Hematopoietic multipotent progenitor cell (in vitro differentiated cells): ENCODE measurements around the gene INTS1. TPM values are rescaled to one million over a fixed set of nuclear protein-coding genes. Genes with fewer than 3 reads are reported as not detected.
A peak's percentile ranks its signal among the peaks of the same experiment; 100 is the strongest.

Experiments
- DNase-seq, 3 donors: peaks; one replicate each; pipeline ENCODE4 v3.0.0-alpha.2; 2011 to 2015; ENCODE audit warnings: low read depth in 2 of 3, low spot score in 2 of 3
- total RNA-seq: library from RNA; depleted of rRNA; stranded (reverse); fragments of >200 nt; gene quantifications from one replicate; pipeline ENCODE4 v1.2.3, GENCODE V29; 2012

Gene INTS1
- total RNA-seq, 1 donor, result 61.4 TPM

GRCh38 chr7:1434891-1435670 is 69.1 kb downstream of the INTS1 start:
- no peak for DNase-seq

DNA sequence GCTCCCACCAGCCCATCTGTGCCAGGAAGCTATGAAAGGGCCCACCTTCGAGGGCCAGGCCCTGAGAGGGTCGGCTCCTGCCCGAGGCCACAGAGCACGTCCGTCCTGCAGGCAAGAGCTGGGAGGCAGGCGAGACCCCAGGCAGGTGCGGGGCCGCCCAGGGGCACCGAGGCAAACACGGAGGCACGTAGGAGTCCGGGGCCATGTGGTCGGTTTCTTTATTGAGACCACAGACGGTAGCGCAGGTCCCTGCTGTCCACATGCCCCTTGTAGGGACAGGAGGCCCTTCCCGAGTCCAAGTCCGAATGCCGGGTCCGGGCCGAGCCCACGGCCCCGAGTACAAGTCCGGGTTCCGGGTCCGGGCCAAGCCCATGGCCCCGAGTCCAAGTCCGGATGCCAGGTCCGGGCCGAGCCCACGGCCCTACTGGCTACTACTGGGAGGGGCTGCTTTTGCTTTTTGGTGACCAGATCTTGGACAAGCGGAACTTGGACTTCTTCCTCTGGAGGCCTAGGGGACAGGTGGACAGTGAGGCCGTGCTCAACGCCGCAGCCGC is 69.9 kb downstream of the INTS1 start:
- no peak for DNase-seq

DNA sequence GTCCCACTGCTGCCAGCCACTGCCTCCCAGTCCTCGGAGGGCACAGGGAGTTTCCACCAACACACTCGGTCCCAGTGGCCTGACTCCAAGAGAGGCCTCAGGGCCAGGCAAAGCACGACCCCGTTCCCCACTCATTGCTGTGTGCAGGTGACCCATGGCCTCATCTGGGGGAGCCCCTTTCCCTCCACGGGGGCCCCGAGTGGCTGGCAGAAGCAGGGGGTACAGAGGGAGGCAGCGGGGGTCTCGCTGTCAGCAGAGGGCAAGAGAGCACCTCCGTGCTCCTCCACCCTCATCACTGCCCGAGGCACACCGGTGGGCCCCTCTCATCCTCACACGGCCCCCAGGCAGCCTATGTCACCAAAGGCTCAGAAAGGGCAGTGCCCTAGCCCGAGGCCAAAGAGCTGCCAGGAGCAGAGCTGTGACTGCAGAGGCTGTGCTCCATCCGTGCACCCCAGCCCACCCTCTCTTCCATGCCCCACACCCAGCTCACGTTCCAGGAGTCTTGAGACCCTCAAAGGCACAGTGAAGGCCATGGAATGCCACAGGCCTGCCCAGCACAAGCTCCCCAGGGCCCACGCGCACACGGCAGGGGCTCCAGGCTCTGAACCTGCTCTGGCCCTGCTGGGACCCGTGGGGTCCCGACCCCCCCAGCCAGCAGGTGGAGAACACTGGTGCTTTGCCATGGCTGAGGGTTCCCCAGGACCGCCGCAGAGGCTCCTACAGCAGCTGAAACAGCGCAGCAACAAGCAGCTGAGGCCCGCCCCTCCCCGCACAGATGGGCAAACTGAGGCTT is 70.9 kb downstream of the INTS1 start:
- DNase-seq, result no peak

- peak; percentile 54 to 80 (median 70) for DNase-seq
Observed at GRCh38 chr7:1432411-1433082, 71.6 kb downstream of the INTS1 start.

DNA sequence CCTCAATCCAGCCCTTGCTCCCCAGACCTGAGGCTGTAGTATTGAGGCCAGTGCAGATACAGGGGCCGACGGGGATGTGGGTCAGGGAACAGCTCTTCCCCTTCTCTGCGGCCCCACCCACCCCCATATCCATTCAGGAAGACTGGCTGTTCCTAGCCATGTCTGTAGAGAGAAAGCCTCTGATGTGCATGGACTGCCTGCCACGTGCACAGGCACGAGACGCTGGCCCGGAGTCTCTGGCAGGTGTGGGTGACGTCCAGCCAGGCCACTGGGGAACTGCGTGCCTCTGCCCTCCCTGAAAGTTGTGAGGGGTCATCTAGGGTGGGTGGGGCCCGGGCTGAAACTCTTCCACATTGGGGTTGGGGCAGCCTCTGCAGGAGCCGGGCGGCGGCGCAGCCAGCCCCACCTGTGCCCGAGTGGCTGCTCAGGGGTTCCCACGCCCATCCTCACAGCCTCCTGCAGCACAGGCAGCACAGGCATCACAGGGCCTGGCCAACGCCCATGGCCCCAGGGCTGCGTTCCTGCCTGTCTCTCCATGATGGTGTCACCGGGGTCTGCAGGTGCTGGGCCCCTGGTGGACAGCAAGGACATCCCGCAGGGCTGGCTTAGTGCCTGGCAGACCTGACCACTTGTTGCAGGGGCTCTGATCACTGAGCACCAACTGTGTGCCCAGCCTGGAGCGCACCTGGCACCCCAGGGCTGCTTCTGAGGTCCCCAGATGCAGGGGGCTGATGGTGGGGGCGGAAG is 72.4 kb downstream of the INTS1 start:
- no peak for DNase-seq

GRCh38 chr7:1431226-1431625 is 73.0 kb downstream of the INTS1 start:
- DNase-seq, result no peak

DNA sequence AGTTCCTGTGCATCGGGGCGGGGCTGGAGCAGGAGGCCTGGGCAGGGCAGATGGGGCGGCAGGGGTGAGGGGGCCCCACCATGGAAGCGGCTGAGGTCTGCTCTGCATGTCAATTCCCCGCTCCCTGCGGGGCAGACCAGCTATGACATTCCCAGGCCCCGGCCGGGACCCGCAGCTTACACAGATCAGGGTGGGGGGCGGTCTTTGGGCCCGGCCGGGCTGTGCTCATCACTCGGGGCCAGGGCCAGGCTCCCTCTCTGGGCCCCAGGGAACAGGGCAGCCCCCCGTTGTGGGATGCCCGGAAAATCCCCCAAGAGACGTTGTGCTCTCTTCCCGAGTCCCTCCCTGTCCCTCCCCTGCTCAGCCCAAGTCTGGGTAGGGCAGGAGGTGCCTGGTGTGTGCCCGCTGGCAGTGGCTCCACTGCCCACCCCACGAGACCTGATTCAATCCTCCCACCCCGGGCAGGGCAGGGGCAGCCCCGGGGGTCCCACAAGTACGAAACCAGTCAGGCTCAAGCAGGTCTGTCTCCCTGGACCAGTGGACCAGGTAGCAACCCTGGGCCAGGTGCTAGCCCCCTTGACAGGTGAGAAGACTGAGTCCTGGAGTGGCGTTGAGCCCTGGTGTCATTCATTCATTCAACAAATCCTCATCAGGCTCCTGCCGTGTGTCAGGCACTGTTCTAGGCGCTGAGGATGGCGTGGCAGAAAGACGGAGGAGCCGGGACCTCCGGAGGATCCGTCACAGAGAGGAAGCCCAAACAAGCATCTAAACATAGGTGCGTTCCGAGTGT is 73.9 kb downstream of the INTS1 start:
- DNase-seq, result no peak

GRCh38 chr7:1428941-1429501 is 75.2 kb downstream of the INTS1 start:
- DNase-seq, result no peak

- no peak for DNase-seq
Observed at GRCh38 chr7:1427064-1427657, 77.0 kb downstream of the INTS1 start.

- no peak for DNase-seq
Observed at GRCh38 chr7:1426474-1426873, 77.7 kb downstream of the INTS1 start.

DNA sequence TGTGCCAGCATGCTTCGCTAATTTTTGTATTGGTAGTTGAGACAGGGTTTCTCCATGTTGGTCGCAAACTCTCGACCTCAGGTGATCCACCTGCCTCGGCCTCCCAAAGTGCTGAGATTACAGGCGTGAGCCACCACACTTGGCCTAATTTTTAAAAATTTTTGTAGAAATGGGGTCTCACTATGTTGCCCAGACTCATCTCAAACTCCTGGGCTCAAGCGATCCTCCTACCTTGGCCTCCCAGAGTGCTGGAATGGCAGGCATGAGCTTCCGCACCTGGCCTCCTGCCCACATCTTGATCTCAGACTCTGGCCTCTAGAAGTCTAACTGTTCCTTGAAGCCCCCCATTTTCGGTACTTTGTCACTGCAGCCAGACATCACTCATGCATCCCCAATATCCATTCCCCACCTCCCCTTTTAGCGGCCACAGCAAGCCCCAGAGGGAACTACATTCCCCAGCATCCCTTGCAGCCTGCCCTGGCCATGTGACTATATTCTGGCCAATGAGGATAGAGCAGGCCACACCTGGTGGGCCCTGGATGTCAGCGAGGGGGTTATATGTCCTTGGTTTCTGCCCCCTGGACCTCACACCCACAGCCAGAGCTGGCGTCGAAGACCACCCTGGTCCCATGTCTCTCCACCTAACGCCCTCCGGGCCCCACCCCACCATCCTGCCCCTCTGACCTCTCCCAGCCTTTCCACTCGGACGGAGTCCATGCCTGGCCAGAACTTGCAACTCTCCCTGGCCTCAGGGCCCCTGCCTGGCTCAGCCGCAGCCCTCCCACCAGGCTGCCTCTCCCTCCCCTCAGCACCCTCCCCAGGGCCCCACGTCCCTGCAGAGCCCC is 78.7 kb downstream of the INTS1 start:
- DNase-seq, result no peak

DNA sequence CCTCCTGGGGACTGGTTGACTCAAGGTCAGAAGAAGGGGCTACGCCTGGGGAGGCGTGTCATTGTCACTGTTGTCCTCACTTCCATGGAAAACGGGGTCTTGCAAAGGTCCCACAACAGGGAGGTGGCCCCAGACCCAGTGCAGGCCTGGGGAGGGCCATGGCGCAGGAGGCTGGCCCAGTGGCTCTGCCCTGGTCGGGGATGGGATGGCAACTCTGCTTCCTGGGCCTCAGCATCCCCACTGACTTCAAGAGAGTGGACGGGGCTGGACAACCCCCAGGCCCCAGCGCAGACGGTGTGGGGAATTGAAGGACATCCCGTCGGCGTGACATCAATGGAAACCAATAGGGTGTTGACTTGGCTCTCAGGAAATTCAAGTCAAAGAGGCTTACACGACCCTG is 80.1 kb downstream of the INTS1 start:
- no peak for DNase-seq

- DNase-seq, result no peak
Observed at GRCh38 chr7:1423264-1423811, 80.9 kb downstream of the INTS1 start.

- peak in 2 of 3 donors; percentile 55 to 67 for DNase-seq
Observed at GRCh38 chr7:1422512-1423263, 81.5 kb downstream of the INTS1 start.

GRCh38 chr7:1421946-1422345 is 82.2 kb downstream of the INTS1 start:
- DNase-seq, result no peak

DNA sequence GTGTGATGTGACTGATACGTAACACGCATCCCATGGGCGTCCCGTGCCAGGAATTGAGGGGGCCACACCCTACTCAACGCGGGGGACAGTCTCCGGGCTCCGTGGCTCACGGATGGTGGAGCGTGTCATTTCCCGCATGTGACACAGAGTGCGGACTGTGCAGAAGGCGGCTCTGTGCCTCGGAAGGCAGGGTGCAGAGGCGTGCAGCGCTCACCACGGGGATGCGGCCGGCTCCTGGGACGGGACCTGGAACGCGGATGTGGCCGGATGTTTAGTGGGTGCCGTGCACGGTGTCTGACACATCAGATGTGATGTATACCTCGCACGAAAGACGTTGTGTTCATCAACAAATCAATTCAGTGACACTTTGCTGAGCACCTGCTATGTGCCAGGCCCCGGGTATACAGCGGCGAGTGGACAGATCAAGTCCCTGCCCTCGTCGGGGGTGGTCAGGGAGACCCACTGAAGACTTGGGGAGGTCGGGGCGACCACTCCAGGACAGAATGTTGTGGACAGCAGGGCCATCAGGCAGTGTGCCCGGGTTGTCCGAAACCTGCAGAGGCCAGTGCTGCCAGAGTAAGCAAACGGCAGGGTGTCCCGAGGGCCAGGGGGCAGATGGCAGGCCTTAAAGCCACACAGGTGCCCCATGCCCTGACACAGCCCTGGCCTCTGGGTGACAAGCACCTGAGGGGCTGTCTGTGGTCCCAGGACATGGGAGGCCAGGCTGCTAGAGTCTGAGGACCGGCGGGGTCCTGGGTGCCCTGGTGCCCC is 83.0 kb downstream of the INTS1 start:
- DNase-seq, result no peak
